ENCODE measurements around the gene MKRN2OS. TPM values are rescaled to one million over a fixed set of nuclear protein-coding genes. Genes with fewer than 3 reads are reported as not detected.

Gene MKRN2OS
- total RNA-seq, 4 donors from 2014 or later, result not detected

- H3K27ac ChIP-seq, result no peak overlapping the region
- no peaks in the 10 kb centered on the region for H3K9me3 ChIP-seq
- H3K4me3 ChIP-seq, result no peak overlapping the region
- no peak for TF ChIP-seq POLR2A (IDR thresholded peaks at IDR 0.05)
- TF ChIP-seq CTCF (IDR thresholded peaks at IDR 0.05), result no peak
- no peak for DNase-seq
- intact Hi-C loops (cut with DNase I; ENCODE audit: low total_unique reads), result no loop called here
- H3K4me1 ChIP-seq, result no peaks in the 10 kb centered on the region
- no peaks in the 10 kb centered on the region for H3K36me3 ChIP-seq
- no peaks in the 10 kb centered on the region for H3K27me3 ChIP-seq
These were observed 43.0 kb upstream of the MKRN2OS start for GRCh38 chr3:12588039-12589009.

- H3K27ac ChIP-seq, result no peak overlapping the region
- no peaks in the 10 kb centered on the region for H3K9me3 ChIP-seq
- no peak for TF ChIP-seq CTCF (IDR thresholded peaks at IDR 0.05)
- no peak for TF ChIP-seq POLR2A (IDR thresholded peaks at IDR 0.05)
- H3K4me1 ChIP-seq, result no peaks in the 10 kb centered on the region
- no peaks in the 10 kb centered on the region for H3K36me3 ChIP-seq
- no peaks in the 10 kb centered on the region for H3K27me3 ChIP-seq
- no peak for DNase-seq
- no peak overlapping the region for H3K4me3 ChIP-seq
- intact Hi-C loops (cut with DNase I; ENCODE audit: low total_unique reads), result no loop called here
These were observed 41.1 kb upstream of the MKRN2OS start for GRCh38 chr3:12586403-12586802.

GRCh38 chr3:12585970-12586369 lies 40.7 kb upstream of the MKRN2OS start:
- no peak overlapping the region for H3K27ac ChIP-seq
- no peak for TF ChIP-seq CTCF (IDR thresholded peaks at IDR 0.05)
- TF ChIP-seq POLR2A (IDR thresholded peaks at IDR 0.05), result no peak
- H3K4me1 ChIP-seq, result no peaks in the 10 kb centered on the region
- no peak for DNase-seq
- intact Hi-C loops (cut with DNase I; ENCODE audit: low total_unique reads), result no loop called here
- H3K4me3 ChIP-seq, result no peak overlapping the region
- no peaks in the 10 kb centered on the region for H3K9me3 ChIP-seq
- no peaks in the 10 kb centered on the region for H3K27me3 ChIP-seq
- H3K36me3 ChIP-seq, result no peaks in the 10 kb centered on the region

GRCh38 chr3:12585181-12585580 lies 39.9 kb upstream of the MKRN2OS start:
- H3K9me3 ChIP-seq, result no peaks in the 10 kb centered on the region
- no peak for DNase-seq
- intact Hi-C loops (cut with DNase I; ENCODE audit: low total_unique reads), result no loop called here
- no peaks in the 10 kb centered on the region for H3K27me3 ChIP-seq
- no peaks in the 10 kb centered on the region for H3K4me1 ChIP-seq
- no peak overlapping the region for H3K4me3 ChIP-seq
- no peaks in the 10 kb centered on the region for H3K36me3 ChIP-seq
- H3K27ac ChIP-seq, result no peak overlapping the region
- TF ChIP-seq POLR2A (IDR thresholded peaks at IDR 0.05) (no peak), CTCF (IDR thresholded peaks at IDR 0.05) (no peak)

GRCh38 chr3:12584083-12584482 lies 38.8 kb upstream of the MKRN2OS start:
- H3K4me1 ChIP-seq, result no peaks in the 10 kb centered on the region
- H3K27me3 ChIP-seq, result no peaks in the 10 kb centered on the region
- intact Hi-C loops (cut with DNase I; ENCODE audit: low total_unique reads), result no loop called here
- no peaks in the 10 kb centered on the region for H3K9me3 ChIP-seq
- DNase-seq, result no peak
- TF ChIP-seq POLR2A (IDR thresholded peaks at IDR 0.05) (no peak), CTCF (IDR thresholded peaks at IDR 0.05) (no peak)
- no peaks in the 10 kb centered on the region for H3K36me3 ChIP-seq
- no peak overlapping the region for H3K27ac ChIP-seq
- no peak overlapping the region for H3K4me3 ChIP-seq
